ENCODE results near the gene RECQL5.

- TF ChIP-seq GATA2 (IDR thresholded peaks at IDR 0.05; ENCODE audit: low read depth, low read length) (no peak), GATA3 (IDR thresholded peaks at IDR 0.05; ENCODE audit: low read depth, low read length) (no peak)
These were observed 42.1 kb downstream of the RECQL5 start for GRCh38 chr17:75624714-75625345.
